Loucy (cell line): ENCODE measurements around the gene ATG7.

ENCODE experiments used
- H2AFZ ChIP-seq: fragments of 200-600 bp; sonication (generic); 2 replicates; pipeline ENCODE4 v1.6.0; 2016; ENCODE audit warnings: antibody characterized with exemption, mild to moderate bottlenecking, low read length, moderate library complexity
- H3F3A ChIP-seq: fragments of 200-600 bp; 2 replicates; pipeline ENCODE4 v1.6.0; 2016; ENCODE audit warnings: antibody characterized with exemption, low read depth, mild to moderate bottlenecking
- H3K27me3 ChIP-seq: fragments of 200-600 bp; sonication (generic); 2 replicates; pipeline ENCODE4 v1.6.1; 2014; ENCODE audit warnings: low read length, mild to moderate bottlenecking; ENCODE audit not compliant: insufficient read depth, poor library complexity, severe bottlenecking
- H3K36me3 ChIP-seq: fragments of 200-600 bp; sonication (generic); 2 replicates; pipeline ENCODE4 v1.6.1; 2016; ENCODE audit warnings: low read length; ENCODE audit not compliant: insufficient read depth
- H3K4me1 ChIP-seq: fragments of 200-600 bp; sonication (generic); 2 replicates; pipeline ENCODE4 v1.5.1; 2014; ENCODE audit warnings: low read length, mild to moderate bottlenecking; ENCODE audit not compliant: insufficient read depth, poor library complexity, severe bottlenecking
- H3K4me2 ChIP-seq: fragments of 200-600 bp; sonication (generic); 2 replicates; pipeline ENCODE4 v1.6.0; 2014; ENCODE audit warnings: antibody characterized with exemption, low read length, low read depth, mild to moderate bottlenecking; ENCODE audit not compliant: poor library complexity, severe bottlenecking
- H3K4me3 ChIP-seq: fragments of 200-600 bp; sonication (generic); 2 replicates; pipeline ENCODE4 v1.5.1; 2014; ENCODE audit warnings: low read length, mild to moderate bottlenecking, mixed read lengths; ENCODE audit not compliant: poor library complexity, severe bottlenecking
- H3K79me2 ChIP-seq: fragments of 200-600 bp; sonication (generic); 2 replicates; pipeline ENCODE4 v1.6.1; 2014; ENCODE audit warnings: low read length; ENCODE audit not compliant: insufficient read depth
- H3K9ac ChIP-seq: fragments of 200-600 bp; sonication (generic); 2 replicates; pipeline ENCODE4 v1.6.0; 2014; ENCODE audit warnings: mild to moderate bottlenecking, low read depth, low read length, moderate library complexity; ENCODE audit not compliant: poor library complexity, severe bottlenecking
- H3K9me2 ChIP-seq: fragments of 200-600 bp; sonication (generic); replicated peaks from 2 replicates; pipeline ENCODE4 v1.6.1; 2016; ENCODE audit warnings: low read depth, low read length, mixed read lengths
- H3K9me3 ChIP-seq: fragments of 200-600 bp; sonication (generic); 2 replicates; pipeline ENCODE4 v1.6.1; 2014; ENCODE audit warnings: mild to moderate bottlenecking, antibody characterized with exemption, low read length, low read depth; ENCODE audit not compliant: insufficient read depth
- H4K20me1 ChIP-seq: fragments of 200-600 bp; sonication (generic); 2 replicates; pipeline ENCODE4 v1.6.0; 2014; ENCODE audit warnings: antibody characterized with exemption, low read length, mild to moderate bottlenecking; ENCODE audit not compliant: insufficient read depth, poor library complexity, severe bottlenecking
- EZH2phosphoT487 ChIP-seq: fragments of 200-600 bp; IDR thresholded peaks from 2 replicates; pipeline ENCODE4 v1.6.1; 2018; ENCODE audit warnings: antibody characterized with exemption, mild to moderate bottlenecking, moderate library complexity, borderline replicate concordance
- TF ChIP-seq, protein P1 (sequence below): fragments of 200-600 bp; sonication (generic); conservative IDR thresholded peaks from 2 replicates; pipeline ENCODE4 v1.5.1; 2014; ENCODE audit warnings: mild to moderate bottlenecking, antibody characterized with exemption, low read length

Gene ATG7

DNA sequence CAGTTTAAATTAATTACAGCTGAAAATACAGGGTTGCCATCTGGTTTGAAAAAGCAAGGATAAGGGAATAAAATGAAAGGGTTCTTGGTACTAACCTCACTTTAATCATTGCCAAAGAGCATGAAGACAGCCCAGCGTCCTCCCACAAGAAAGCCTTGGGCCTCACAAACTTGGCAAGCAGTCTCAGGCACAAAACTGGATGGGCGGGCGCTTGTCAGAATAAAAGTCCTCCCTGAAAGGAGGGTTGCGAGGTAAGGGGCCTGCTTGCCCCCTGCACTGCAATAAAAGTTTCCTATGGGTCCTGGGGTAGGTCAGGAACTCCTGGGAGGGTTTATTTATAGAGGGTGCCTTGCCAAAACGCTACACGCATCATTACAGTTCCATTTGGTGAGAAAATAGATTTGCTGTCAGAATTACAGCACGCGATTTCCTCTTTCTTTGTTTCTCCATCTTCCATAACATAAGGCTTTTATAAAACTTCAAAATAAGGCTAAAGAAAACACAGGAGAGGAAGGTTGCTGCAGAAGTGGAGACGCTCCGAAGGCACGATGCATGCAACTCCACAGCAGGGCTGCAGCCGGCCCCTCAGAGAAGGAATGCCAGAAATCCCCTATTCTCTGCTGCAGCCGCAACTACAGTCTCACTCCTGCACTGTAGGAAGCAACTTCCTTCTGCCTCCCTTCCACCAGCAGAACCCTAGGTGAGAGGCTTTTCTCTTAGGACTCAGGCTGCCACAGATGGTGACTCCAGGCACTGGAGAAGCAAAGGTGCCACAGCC is 310.2 kb downstream of the ATG7 start:
- Histone ChIP-seq H2AFZ (no peak overlapping the region), H3F3A (no peaks in the 10 kb centered on the region), H3K9ac (no peak overlapping the region), H4K20me1 (peaks cover 97% of the 10 kb centered on the region), H3K79me2 (peaks cover 99% of the 10 kb centered on the region), H3K4me3 (no peak overlapping the region), H3K27me3 (no peaks in the 10 kb centered on the region), H3K4me1 (peaks cover 5% of the 10 kb centered on the region), H3K9me3 (no peaks in the 10 kb centered on the region), H3K4me2 (peak overlapping the region; percentile 38), H3K36me3 (peaks cover 38% of the 10 kb centered on the region; the same call in 1 of the 2 replicates), H3K9me2 (no peaks in the 10 kb centered on the region)
- no peak for TF ChIP-seq EZH2phosphoT487
- TF ChIP-seq, protein P1, sequence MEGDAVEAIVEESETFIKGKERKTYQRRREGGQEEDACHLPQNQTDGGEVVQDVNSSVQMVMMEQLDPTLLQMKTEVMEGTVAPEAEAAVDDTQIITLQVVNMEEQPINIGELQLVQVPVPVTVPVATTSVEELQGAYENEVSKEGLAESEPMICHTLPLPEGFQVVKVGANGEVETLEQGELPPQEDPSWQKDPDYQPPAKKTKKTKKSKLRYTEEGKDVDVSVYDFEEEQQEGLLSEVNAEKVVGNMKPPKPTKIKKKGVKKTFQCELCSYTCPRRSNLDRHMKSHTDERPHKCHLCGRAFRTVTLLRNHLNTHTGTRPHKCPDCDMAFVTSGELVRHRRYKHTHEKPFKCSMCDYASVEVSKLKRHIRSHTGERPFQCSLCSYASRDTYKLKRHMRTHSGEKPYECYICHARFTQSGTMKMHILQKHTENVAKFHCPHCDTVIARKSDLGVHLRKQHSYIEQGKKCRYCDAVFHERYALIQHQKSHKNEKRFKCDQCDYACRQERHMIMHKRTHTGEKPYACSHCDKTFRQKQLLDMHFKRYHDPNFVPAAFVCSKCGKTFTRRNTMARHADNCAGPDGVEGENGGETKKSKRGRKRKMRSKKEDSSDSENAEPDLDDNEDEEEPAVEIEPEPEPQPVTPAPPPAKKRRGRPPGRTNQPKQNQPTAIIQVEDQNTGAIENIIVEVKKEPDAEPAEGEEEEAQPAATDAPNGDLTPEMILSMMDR: no peak

DNA sequence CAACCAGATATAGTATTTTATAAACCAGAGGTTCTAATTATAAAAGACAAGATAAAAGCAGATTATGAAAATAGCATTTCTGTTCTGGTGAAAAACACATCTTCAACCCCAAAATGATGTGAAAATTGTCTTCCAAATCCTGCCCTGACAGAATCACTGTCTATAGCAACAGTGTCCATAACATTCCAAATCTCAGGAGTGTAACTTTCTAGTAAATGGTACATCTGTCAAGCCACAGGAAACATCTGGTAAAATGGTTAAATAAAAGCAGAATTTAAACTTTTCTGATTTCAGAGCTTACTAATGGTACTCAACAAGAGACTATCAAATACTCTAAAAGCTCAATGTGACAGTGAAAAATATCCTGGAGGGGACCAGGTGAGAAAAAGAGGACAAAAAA is 311.0 kb downstream of the ATG7 start:
- Histone ChIP-seq H3K4me1 (peaks cover 5% of the 10 kb centered on the region), H4K20me1 (peaks cover 98% of the 10 kb centered on the region)

DNA sequence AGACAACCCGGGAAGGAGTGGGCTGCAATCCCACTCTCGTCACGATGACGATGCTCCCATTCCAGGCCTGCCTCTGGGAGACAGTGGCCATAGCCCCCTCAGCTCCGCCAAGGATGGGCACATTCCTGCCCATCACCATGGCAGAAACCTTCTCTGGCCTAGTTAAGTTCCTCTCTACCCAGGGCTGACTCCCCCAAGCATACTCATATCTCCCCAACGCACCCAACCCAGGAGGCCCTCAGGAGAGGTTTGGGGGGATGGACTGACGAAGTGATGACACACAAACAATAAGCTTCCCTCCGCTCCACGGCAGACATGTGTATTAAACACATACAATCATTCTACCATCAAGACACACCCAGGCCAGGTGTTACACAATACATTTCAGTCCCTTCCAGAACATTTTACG is 311.4 kb downstream of the ATG7 start:
- Histone ChIP-seq H3F3A (no peaks in the 10 kb centered on the region), H3K27me3 (no peaks in the 10 kb centered on the region), H3K9me3 (no peaks in the 10 kb centered on the region), H3K4me3 (no peak overlapping the region), H3K79me2 (peaks cover 99% of the 10 kb centered on the region), H3K4me2 (no peak overlapping the region), H3K36me3 (peaks cover 46% of the 10 kb centered on the region; the same call in 1 of the 2 replicates), H3K9ac (no peak overlapping the region), H4K20me1 (peaks cover 98% of the 10 kb centered on the region), H3K4me1 (peaks cover 5% of the 10 kb centered on the region), H3K9me2 (no peaks in the 10 kb centered on the region), H2AFZ (no peak overlapping the region)
- TF ChIP-seq, protein P1: no peak
- TF ChIP-seq EZH2phosphoT487: no peak

More for the DNA sequence above, 311.0 kb downstream of the ATG7 start:
- Histone ChIP-seq H2AFZ (no peak overlapping the region), H3K79me2 (peaks cover 99% of the 10 kb centered on the region), H3K9ac (no peak overlapping the region), H3K4me3 (no peak overlapping the region), H3K27me3 (no peaks in the 10 kb centered on the region), H3K36me3 (peaks cover 42% of the 10 kb centered on the region; the same call in 1 of the 2 replicates), H3F3A (no peaks in the 10 kb centered on the region), H3K9me3 (no peaks in the 10 kb centered on the region), H3K4me2 (no peak overlapping the region), H3K9me2 (no peaks in the 10 kb centered on the region)
- TF ChIP-seq, protein P1: no peak
- TF ChIP-seq EZH2phosphoT487: no peak
